HEK293 (cell line): ENCODE results near the gene ELFN1.

Source experiments
- HOXA7 ChIP-seq: sonication (generic); formaldehyde crosslinking; IDR thresholded peaks from 2 replicates; pipeline ENCODE4 v1.8.1; 2022; ENCODE audit warnings: missing genetic modification reagents, borderline replicate concordance
- ZNF10 ChIP-seq: fragments of 450-650 bp; formaldehyde crosslinking; IDR thresholded peaks from 2 replicates; pipeline ENCODE4 v1.5.1; 2017; ENCODE audit warnings: missing biosample characterization, missing genetic modification characterization
- ZNF140 ChIP-seq: fragments of 450-650 bp; formaldehyde crosslinking; IDR thresholded peaks from 2 replicates; pipeline ENCODE4 v1.5.1; 2016; ENCODE audit warnings: missing biosample characterization, missing genetic modification characterization
- ZNF221 ChIP-seq: fragments of 450-650 bp; formaldehyde crosslinking; IDR thresholded peaks from 2 replicates; pipeline ENCODE4 v1.5.1; 2017; ENCODE audit warnings: missing biosample characterization, missing genetic modification characterization, borderline replicate concordance
- ZNF37A ChIP-seq: fragments of 450-650 bp; IDR thresholded peaks from 2 replicates; pipeline ENCODE4 v1.5.1; 2018; ENCODE audit warnings: missing biosample characterization, missing genetic modification characterization
- ZNF561 ChIP-seq: fragments of 450-650 bp; IDR thresholded peaks from 2 replicates; pipeline ENCODE4 v1.5.1; 2018; ENCODE audit warnings: missing biosample characterization, missing genetic modification characterization, borderline replicate concordance
- ZNF658 ChIP-seq: fragments of 450-650 bp; formaldehyde crosslinking; IDR thresholded peaks from 2 replicates; pipeline ENCODE4; 2016; ENCODE audit warnings: missing biosample characterization, missing genetic modification characterization
- ZSCAN30 ChIP-seq: fragments of 450-650 bp; IDR thresholded peaks from 2 replicates; pipeline ENCODE4 v1.5.1; 2018; ENCODE audit warnings: missing biosample characterization, mild to moderate bottlenecking, missing genetic modification characterization, moderate library complexity
- TF ChIP-seq, protein P1 (sequence below): fragments of 450-650 bp; formaldehyde crosslinking; IDR thresholded peaks from 2 replicates; pipeline ENCODE4 v1.5.1; 2016; ENCODE audit warnings: missing biosample characterization, missing genetic modification characterization
- TF ChIP-seq, protein P2 (sequence below): fragments of 450-650 bp; formaldehyde crosslinking; IDR thresholded peaks from 2 replicates; pipeline ENCODE4 v1.5.1; 2016; ENCODE audit warnings: missing biosample characterization, missing genetic modification characterization
- TF ChIP-seq, protein P3 (sequence below): sonication (generic); formaldehyde crosslinking; IDR thresholded peaks from 2 replicates; pipeline ENCODE4 v1.8.1; 2022; ENCODE audit warnings: mild to moderate bottlenecking, moderate library complexity, missing genetic modification reagents
- TF ChIP-seq, protein P4 (sequence below): fragments of 450-650 bp; formaldehyde crosslinking; IDR thresholded peaks from 2 replicates; pipeline ENCODE4 v1.5.1; 2016; ENCODE audit warnings: missing biosample characterization, missing genetic modification characterization
- TF ChIP-seq, protein P5 (sequence below): fragments of 450-650 bp; formaldehyde crosslinking; optimal IDR thresholded peaks from 2 replicates; pipeline ENCODE3; 2016; ENCODE audit warnings: missing biosample characterization, mild to moderate bottlenecking, missing genetic modification characterization

DNA sequence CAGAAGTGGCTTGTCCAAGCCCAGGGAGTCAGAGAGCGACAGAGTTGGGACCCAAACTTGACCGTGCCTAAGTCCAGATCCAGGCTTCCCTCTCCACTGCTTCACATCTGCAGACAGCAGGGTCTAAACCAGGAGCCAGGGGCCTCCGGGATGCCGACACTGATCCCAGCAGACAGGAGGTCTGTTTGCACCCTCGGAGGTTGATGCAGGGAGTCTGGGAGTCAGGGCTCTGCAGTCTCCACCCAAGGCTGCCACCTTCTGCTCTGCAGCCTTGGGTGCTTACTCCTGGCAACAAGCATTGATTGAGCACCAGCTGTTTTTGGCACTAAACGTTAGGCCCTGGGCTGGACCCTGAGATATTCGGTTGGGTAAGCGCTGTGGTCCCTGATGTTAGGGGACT is 21.0 kb downstream of the ELFN1 start:
- TF ChIP-seq ZNF37A (tag by site-specific recombination) (no peak), ZNF10 (tag by site-specific recombination) (no peak), ZSCAN30 (no peak), ZNF658 (tag by site-specific recombination) (no peak), ZNF221 (tag by site-specific recombination) (no peak), ZNF561 (tag by site-specific recombination) (no peak), HOXA7 (no peak), ZNF140 (tag by site-specific recombination) (no peak)
- TF ChIP-seq, protein P1, sequence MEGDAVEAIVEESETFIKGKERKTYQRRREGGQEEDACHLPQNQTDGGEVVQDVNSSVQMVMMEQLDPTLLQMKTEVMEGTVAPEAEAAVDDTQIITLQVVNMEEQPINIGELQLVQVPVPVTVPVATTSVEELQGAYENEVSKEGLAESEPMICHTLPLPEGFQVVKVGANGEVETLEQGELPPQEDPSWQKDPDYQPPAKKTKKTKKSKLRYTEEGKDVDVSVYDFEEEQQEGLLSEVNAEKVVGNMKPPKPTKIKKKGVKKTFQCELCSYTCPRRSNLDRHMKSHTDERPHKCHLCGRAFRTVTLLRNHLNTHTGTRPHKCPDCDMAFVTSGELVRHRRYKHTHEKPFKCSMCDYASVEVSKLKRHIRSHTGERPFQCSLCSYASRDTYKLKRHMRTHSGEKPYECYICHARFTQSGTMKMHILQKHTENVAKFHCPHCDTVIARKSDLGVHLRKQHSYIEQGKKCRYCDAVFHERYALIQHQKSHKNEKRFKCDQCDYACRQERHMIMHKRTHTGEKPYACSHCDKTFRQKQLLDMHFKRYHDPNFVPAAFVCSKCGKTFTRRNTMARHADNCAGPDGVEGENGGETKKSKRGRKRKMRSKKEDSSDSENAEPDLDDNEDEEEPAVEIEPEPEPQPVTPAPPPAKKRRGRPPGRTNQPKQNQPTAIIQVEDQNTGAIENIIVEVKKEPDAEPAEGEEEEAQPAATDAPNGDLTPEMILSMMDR (tag by site-specific recombination) = no peak
- TF ChIP-seq, protein P2, sequence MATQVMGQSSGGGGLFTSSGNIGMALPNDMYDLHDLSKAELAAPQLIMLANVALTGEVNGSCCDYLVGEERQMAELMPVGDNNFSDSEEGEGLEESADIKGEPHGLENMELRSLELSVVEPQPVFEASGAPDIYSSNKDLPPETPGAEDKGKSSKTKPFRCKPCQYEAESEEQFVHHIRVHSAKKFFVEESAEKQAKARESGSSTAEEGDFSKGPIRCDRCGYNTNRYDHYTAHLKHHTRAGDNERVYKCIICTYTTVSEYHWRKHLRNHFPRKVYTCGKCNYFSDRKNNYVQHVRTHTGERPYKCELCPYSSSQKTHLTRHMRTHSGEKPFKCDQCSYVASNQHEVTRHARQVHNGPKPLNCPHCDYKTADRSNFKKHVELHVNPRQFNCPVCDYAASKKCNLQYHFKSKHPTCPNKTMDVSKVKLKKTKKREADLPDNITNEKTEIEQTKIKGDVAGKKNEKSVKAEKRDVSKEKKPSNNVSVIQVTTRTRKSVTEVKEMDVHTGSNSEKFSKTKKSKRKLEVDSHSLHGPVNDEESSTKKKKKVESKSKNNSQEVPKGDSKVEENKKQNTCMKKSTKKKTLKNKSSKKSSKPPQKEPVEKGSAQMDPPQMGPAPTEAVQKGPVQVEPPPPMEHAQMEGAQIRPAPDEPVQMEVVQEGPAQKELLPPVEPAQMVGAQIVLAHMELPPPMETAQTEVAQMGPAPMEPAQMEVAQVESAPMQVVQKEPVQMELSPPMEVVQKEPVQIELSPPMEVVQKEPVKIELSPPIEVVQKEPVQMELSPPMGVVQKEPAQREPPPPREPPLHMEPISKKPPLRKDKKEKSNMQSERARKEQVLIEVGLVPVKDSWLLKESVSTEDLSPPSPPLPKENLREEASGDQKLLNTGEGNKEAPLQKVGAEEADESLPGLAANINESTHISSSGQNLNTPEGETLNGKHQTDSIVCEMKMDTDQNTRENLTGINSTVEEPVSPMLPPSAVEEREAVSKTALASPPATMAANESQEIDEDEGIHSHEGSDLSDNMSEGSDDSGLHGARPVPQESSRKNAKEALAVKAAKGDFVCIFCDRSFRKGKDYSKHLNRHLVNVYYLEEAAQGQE (tag by site-specific recombination) = no peak
- TF ChIP-seq, protein P3, sequence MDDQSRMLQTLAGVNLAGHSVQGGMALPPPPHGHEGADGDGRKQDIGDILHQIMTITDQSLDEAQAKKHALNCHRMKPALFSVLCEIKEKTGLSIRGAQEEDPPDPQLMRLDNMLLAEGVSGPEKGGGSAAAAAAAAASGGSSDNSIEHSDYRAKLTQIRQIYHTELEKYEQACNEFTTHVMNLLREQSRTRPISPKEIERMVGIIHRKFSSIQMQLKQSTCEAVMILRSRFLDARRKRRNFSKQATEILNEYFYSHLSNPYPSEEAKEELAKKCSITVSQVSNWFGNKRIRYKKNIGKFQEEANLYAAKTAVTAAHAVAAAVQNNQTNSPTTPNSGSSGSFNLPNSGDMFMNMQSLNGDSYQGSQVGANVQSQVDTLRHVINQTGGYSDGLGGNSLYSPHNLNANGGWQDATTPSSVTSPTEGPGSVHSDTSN (CRISPR knock-in tag) = no peak
- TF ChIP-seq, protein P4, sequence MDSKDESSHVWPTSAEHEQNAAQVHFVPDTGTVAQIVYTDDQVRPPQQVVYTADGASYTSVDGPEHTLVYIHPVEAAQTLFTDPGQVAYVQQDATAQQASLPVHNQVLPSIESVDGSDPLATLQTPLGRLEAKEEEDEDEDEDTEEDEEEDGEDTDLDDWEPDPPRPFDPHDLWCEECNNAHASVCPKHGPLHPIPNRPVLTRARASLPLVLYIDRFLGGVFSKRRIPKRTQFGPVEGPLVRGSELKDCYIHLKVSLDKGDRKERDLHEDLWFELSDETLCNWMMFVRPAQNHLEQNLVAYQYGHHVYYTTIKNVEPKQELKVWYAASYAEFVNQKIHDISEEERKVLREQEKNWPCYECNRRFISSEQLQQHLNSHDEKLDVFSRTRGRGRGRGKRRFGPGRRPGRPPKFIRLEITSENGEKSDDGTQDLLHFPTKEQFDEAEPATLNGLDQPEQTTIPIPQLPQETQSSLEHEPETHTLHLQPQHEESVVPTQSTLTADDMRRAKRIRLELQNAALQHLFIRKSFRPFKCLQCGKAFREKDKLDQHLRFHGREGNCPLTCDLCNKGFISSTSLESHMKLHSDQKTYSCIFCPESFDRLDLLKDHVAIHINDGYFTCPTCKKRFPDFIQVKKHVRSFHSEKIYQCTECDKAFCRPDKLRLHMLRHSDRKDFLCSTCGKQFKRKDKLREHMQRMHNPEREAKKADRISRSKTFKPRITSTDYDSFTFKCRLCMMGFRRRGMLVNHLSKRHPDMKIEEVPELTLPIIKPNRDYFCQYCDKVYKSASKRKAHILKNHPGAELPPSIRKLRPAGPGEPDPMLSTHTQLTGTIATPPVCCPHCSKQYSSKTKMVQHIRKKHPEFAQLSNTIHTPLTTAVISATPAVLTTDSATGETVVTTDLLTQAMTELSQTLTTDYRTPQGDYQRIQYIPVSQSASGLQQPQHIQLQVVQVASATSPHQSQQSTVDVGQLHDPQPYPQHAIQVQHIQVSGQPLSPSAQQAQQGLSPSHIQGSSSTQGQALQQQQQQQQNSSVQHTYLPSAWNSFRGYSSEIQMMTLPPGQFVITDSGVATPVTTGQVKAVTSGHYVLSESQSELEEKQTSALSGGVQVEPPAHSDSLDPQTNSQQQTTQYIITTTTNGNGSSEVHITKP (tag by site-specific recombination) = no peak
- TF ChIP-seq, protein P5, sequence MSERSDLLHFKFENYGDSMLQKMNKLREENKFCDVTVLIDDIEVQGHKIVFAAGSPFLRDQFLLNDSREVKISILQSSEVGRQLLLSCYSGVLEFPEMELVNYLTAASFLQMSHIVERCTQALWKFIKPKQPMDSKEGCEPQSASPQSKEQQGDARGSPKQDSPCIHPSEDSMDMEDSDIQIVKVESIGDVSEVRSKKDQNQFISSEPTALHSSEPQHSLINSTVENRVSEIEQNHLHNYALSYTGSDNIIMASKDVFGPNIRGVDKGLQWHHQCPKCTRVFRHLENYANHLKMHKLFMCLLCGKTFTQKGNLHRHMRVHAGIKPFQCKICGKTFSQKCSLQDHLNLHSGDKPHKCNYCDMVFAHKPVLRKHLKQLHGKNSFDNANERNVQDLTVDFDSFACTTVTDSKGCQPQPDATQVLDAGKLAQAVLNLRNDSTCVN (tag by site-specific recombination) = no peak
